T-helper 9 cell (primary cell): ENCODE measurements around the gene BAZ1B.
"Not testable (repeated sequence)": the region's sequence is repeated elsewhere in the genome, so short reads cannot be mapped to it uniquely, and the experiment has no call there.

Experiments used
- DNase-seq: peaks from one replicate; pipeline ENCODE4 v3.0.0-alpha.2; 2020

Gene BAZ1B

DNA sequence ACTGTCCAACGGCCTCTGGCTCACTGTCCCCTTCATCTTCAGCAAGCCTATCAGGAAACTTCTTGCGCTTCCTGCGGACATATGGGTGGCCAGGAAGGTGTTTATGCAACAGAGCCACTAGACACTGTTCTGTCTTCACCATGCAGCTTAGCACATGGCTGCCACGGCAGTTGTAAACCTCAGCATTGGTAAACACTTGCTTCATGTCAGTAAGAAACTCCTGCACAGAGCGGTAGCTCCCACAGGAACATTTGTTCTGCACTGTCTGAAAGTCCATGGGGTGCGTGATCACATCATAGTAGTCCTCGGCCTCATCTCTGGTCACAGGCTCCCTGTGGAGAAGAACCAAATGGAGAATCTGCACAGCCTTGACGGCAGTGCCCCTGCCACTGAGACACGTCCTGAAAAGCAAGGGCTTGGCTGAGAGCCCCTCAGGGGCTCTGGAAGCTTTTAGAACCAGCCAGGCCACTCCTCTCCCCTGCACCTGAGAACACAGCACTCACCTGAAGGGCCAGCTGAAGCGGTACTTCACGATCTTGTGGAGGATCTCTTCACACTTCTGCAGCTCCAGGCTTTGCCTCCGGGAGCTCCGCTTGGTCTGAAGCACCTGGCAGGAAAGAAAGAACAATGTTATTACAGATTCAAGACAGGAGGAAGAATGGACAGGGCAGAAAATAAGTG, 79.7 kb downstream of the BAZ1B start:
- DNase-seq, result no peak

- DNase-seq, result no peak
Measured at GRCh38 chr7:73439410-73439704, 82.7 kb downstream of the BAZ1B start.

DNA sequence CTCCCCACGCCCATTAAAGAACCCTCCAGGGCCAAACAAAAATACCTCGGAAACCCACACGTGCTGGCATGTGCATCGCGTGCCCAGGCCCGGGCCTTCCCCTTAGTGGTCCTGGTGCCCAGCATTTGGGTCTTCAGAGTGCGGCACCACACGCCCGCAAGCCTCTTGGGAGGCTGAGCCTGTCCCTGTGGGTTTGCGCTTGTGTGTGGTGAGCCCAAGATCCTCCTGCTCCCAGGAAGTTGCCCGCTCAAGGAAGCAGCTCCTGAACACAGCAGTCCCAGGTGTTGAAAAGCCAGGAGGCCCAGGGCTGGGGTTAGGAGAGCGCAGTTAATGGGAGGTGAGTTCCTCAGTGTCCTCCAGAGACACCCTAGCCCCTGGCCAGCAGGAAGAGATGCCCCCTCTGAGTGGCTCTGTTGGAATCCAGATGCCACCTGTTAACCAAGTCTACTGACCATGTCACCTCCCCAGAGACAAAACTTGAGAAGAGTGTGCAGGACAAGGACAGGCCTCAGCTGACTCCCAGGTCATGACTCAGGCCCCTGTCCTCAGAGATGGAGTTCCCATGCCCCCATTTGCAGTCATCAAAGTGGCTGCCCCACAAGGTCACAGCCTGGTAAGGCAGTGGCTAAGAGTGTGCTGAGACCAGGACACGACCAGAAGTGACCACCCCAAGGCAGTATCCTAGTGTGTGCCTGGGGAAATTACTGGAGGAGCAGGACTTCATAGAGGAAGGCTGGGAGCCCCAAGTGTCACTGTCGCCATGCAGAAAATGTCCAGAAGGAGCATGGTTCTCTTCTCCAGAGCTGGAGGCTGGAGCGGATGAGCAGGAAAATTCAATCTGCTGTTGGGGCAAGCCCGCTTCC, 83.3 kb downstream of the BAZ1B start:
- DNase-seq, result no peak

DNA sequence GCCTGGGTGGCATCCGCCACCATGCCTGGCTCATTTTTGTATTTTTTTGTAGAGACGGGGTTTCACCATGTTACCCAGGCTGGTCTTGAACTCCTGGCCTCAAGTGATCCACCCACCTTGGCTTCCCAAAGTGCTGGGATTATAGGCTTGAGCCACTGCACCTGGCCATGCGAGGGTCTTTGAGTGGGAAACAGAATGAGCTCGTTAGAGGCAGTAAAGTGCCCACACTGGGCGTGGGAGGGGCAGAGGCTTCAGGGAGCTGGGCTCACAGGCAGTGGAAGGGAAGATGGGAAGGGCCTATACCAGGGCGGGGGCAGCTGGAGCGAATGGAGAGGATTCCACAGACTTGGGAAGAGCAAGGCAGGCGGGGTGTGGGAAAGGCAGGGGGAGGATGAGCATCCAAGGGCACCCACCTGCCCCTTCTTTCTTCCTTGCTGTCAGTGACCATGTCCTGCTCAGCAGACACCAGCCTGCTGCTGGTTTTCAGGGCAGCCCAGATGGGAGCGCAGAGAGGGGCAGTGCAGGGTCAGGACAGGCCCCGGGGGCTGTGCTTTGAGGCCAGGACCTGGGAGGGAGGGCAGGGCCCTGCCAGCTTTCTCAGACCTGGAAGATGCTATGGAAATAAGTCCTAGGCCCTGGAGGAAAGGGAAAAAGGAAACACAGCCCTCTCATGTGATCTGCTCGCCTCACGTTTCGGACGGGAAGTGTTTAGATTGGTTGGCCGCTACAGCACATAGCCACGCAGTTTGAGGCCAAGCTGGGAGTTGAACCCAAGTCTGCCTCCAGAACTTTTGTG, 84.3 kb downstream of the BAZ1B start:
- no peak for DNase-seq

GRCh38 chr7:73437091-73437490, 85.0 kb downstream of the BAZ1B start:
- no peak for DNase-seq

DNA sequence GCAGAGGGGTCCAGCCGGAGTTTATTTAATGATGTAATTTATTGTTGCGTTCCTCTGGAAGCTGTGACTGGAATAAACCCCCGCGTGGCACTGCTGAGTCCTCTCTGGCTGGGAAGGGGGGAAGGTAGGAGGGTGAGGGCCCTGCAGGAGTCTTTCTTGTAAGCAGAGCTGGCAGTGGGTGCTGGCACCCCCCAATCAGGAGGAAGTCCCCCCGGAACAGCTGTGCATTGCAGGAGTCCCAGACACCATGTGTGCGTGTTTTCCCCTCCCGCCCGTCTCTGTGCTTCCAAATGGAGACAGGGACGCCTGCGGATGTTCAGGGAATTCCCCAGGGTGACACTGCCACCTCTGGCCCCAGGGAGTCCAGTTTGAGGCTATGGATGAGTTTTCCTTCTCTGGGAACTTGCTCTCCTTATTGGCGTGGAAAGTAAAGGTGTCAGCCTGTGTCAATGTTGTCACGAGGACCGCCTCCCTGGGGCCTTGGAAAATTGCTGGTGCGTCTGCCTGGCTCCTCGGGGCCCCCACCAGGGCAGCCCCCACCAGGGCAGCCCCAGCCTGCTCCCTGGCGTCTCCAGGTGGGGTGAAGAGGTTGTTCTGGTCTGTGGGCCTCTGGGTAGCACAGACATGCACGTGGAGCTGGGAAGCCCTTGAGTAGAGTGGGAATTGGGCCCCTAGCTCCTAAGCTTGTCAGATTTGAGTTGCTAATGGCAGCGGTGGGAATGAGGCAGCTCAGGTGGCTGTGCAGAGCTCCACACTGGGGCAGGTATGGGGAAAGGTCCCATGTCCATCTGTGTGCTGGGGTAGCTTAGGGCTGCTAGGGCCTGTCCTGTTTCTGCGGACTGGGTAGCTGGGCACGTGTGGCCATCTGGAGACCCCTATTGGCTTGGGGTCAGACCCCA, 85.8 kb downstream of the BAZ1B start:
- DNase-seq, result no peak

- no peak for DNase-seq
Measured at GRCh38 chr7:73435471-73436009, 86.6 kb downstream of the BAZ1B start.

DNA sequence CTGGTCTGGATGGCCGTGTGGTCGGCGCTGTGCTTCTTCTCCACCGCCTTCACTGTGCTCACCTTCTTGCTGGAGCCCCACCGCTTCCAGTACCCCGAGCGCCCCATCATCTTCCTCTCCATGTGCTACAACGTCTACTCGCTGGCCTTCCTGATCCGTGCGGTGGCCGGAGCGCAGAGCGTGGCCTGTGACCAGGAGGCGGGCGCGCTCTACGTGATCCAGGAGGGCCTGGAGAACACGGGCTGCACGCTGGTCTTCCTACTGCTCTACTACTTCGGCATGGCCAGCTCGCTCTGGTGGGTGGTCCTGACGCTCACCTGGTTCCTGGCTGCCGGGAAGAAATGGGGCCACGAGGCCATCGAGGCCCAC, 87.4 kb downstream of the BAZ1B start:
- DNase-seq, result no peak

GRCh38 chr7:73433924-73434700, 88.0 kb downstream of the BAZ1B start:
- no peak for DNase-seq

DNA sequence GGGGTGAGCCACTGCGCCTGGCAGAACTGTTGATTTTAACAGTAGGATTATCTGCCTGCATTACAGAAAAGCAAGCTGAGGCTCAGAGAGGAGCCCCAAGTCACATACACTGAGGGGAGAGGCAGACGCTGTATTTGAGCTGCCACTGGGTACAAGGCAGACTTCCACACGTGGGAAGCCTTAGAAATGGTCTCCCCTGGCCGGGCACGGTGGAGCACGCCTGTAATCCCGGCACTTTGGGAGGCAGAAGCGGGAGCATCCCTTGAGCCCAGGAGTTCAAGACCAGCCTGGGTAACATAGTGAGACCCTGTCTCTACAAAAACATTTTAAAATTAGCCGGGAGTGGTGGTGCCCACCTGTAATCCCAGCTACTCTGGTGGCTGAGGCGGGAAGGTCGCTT, 89.4 kb downstream of the BAZ1B start:
- DNase-seq, result no peak

DNA sequence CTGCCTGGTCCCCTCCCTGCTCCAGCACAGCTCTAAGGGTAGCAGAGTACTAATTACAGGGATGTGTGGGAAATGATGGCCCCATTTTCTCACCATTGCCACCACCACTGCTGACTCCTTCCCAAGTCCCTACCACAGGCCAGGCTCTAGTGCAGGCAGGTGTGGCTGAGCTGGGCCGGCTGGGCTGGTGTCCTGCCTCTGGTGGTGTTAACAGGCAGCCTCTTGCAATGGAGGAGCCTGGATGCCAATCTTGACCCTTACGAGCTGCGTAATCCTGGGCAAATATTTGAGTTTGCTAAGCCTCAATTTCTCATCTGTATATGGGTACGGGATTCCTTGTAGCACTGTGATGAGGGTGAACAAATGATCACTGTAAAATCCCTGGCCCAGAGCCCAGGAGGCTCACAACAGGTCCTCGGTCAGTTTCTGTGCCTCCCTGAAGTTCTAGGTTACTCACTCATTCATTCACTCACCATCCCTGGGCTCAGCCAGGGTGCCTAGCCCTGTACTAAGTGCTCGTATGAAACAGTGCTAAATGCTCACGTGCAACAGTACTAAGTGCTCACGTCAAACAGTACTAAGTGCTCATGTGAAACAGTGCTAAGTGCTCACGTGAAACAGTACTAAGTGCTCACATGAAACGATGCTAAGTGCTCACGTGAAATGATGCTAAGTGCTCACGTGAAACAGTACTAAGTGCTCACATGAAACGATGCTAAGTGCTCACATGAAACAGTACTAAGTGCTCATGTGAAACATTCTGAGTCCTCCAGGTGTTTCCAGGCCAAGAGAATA, 90.9 kb downstream of the BAZ1B start:
- no peak for DNase-seq

GRCh38 chr7:73430540-73430939, 91.6 kb downstream of the BAZ1B start:
- not testable (repeated sequence) for DNase-seq

GRCh38 chr7:73429622-73430505, 92.2 kb downstream of the BAZ1B start:
- DNase-seq, result no peak

GRCh38 chr7:73429215-73429614, 92.9 kb downstream of the BAZ1B start:
- no peak for DNase-seq

- DNase-seq, result no peak
Measured at GRCh38 chr7:73427902-73428787, 93.9 kb downstream of the BAZ1B start.

GRCh38 chr7:73426016-73426415, 96.1 kb downstream of the BAZ1B start:
- DNase-seq, result no peak

GRCh38 chr7:73425356-73425983, 96.6 kb downstream of the BAZ1B start:
- DNase-seq, result no peak

GRCh38 chr7:73424489-73424885, 97.6 kb downstream of the BAZ1B start:
- no peak for DNase-seq
